ENCODE data around the gene ZNF22. TPM values are rescaled to one million over a fixed set of nuclear protein-coding genes. Genes with fewer than 3 reads are reported as not detected.
A peak's percentile ranks its signal among the peaks of the same experiment; 100 is the strongest.

ZNF22 gene
- total and polyA plus RNA-seq, 2 donors = 17.1 to 44.4 TPM

GRCh38 chr10:44977287-44978212, 23.2 kb upstream of the ZNF22 start:
- WGBS = 78% methylated on average over 25 of the region's 25 CpGs
- H3K4me1 ChIP-seq (ENCODE audit: insufficient read depth) = no peaks in the 10 kb centered on the region
- peak overlapping the region; percentile 19 for H3K27ac ChIP-seq (ENCODE audit: low read depth)
- peak overlapping the region; percentile 46 for H3K4me3 ChIP-seq (ENCODE audit: low read depth, low read length)
- H3K36me3 ChIP-seq (ENCODE audit: insufficient read depth) = no peaks in the 10 kb centered on the region
- no peak for DNase-seq (ENCODE audit: extremely low spot score)

- peak overlapping the region; percentile 55 for H3K27ac ChIP-seq (ENCODE audit: low read depth)
- H3K4me3 ChIP-seq (ENCODE audit: low read depth, low read length) = peak overlapping the region; percentile 46
- DNase-seq (ENCODE audit: extremely low spot score) = no peak
- 25% methylated on average over 4 of the region's 4 CpGs for WGBS
- no peaks in the 10 kb centered on the region for H3K4me1 ChIP-seq (ENCODE audit: insufficient read depth)
- H3K36me3 ChIP-seq (ENCODE audit: insufficient read depth) = no peaks in the 10 kb centered on the region
These were observed 22.5 kb upstream of the ZNF22 start for GRCh38 chr10:44978213-44978569.

- no peak for DNase-seq (ENCODE audit: extremely low spot score)
- H3K4me1 ChIP-seq (ENCODE audit: insufficient read depth) = no peaks in the 10 kb centered on the region
- WGBS = 24% methylated on average over 12 of the region's 12 CpGs
These were observed 22.0 kb upstream of the ZNF22 start, which contains the start of gene DEPP1 for GRCh38 chr10:44978570-44979280. Gene DEPP1, minus strand, starts transcription at chr10:44978809. Its CDS starts 779 bp downstream, at chr10:44978030.

GRCh38 chr10:44979281-44980191, 21.2 kb upstream of the ZNF22 start:
- no peaks in the 10 kb centered on the region for H3K4me1 ChIP-seq (ENCODE audit: insufficient read depth)
- no peak for DNase-seq (ENCODE audit: extremely low spot score)
- WGBS = 88% methylated on average over 13 of the region's 13 CpGs

More at GRCh38 chr10:44978570-44979280, 22.0 kb upstream of the ZNF22 start, which contains the start of gene DEPP1:
- Histone ChIP-seq H3K27ac (ENCODE audit: low read depth) (peak within 1 kb of the TSS; percentile 55), H3K36me3 (ENCODE audit: insufficient read depth) (no peaks in the 10 kb centered on the region), H3K4me3 (ENCODE audit: low read depth, low read length) (peak within 1 kb of the TSS; percentile 46)

GRCh38 chr10:44980309-44981171, 20.2 kb upstream of the ZNF22 start:
- no peak for DNase-seq (ENCODE audit: extremely low spot score)
- Histone ChIP-seq H3K4me3 (ENCODE audit: low read depth, low read length) (no peak overlapping the region), H3K4me1 (ENCODE audit: insufficient read depth) (no peaks in the 10 kb centered on the region), H3K36me3 (ENCODE audit: insufficient read depth) (no peaks in the 10 kb centered on the region), H3K27ac (ENCODE audit: low read depth) (peak overlapping the region; percentile 40)
- WGBS = 83% methylated on average over 14 of the region's 14 CpGs

More at GRCh38 chr10:44979281-44980191, 21.2 kb upstream of the ZNF22 start:
- H3K36me3 ChIP-seq (ENCODE audit: insufficient read depth) = no peaks in the 10 kb centered on the region
- H3K27ac ChIP-seq (ENCODE audit: low read depth) = peak overlapping the region; percentile 30
- H3K4me3 ChIP-seq (ENCODE audit: low read depth, low read length) = no peak overlapping the region

GRCh38 chr10:44981172-44982113, 19.3 kb upstream of the ZNF22 start:
- Histone ChIP-seq H3K4me1 (ENCODE audit: insufficient read depth) (no peaks in the 10 kb centered on the region), H3K27ac (ENCODE audit: low read depth) (peak overlapping the region; percentile 30), H3K36me3 (ENCODE audit: insufficient read depth) (no peaks in the 10 kb centered on the region), H3K4me3 (ENCODE audit: low read depth, low read length) (no peak overlapping the region)
- no peak for DNase-seq (ENCODE audit: extremely low spot score)
- WGBS = 54% methylated on average over 11 of the region's 11 CpGs

GRCh38 chr10:44982114-44982460, 18.6 kb upstream of the ZNF22 start:
- Histone ChIP-seq H3K27ac (ENCODE audit: low read depth) (no peak overlapping the region), H3K36me3 (ENCODE audit: insufficient read depth) (no peaks in the 10 kb centered on the region), H3K4me3 (ENCODE audit: low read depth, low read length) (no peak overlapping the region), H3K4me1 (ENCODE audit: insufficient read depth) (no peaks in the 10 kb centered on the region)
- DNase-seq (ENCODE audit: extremely low spot score) = no peak
- 85% methylated on average over 9 of the region's 9 CpGs for WGBS

- H3K27ac ChIP-seq (ENCODE audit: low read depth) = no peak overlapping the region
- no peaks in the 10 kb centered on the region for H3K4me1 ChIP-seq (ENCODE audit: insufficient read depth)
- no peak for DNase-seq (ENCODE audit: extremely low spot score)
- 89% methylated on average over 9 of the region's 9 CpGs for WGBS
- no peaks in the 10 kb centered on the region for H3K36me3 ChIP-seq (ENCODE audit: insufficient read depth)
- no peak overlapping the region for H3K4me3 ChIP-seq (ENCODE audit: low read depth, low read length)
These were observed 18.2 kb upstream of the ZNF22 start for GRCh38 chr10:44982496-44982895.

GRCh38 chr10:44983066-44983894, 17.4 kb upstream of the ZNF22 start:
- DNase-seq (ENCODE audit: extremely low spot score) = no peak
- Histone ChIP-seq H3K4me1 (ENCODE audit: insufficient read depth) (no peaks in the 10 kb centered on the region), H3K36me3 (ENCODE audit: insufficient read depth) (no peaks in the 10 kb centered on the region), H3K27ac (ENCODE audit: low read depth) (no peak overlapping the region), H3K4me3 (ENCODE audit: low read depth, low read length) (no peak overlapping the region)
- WGBS = 91% methylated on average over 13 of the region's 13 CpGs

GRCh38 chr10:44983895-44984278, 16.8 kb upstream of the ZNF22 start:
- Histone ChIP-seq H3K36me3 (ENCODE audit: insufficient read depth) (no peaks in the 10 kb centered on the region), H3K27ac (ENCODE audit: low read depth) (no peak overlapping the region), H3K4me1 (ENCODE audit: insufficient read depth) (no peaks in the 10 kb centered on the region), H3K4me3 (ENCODE audit: low read depth, low read length) (no peak overlapping the region)
- 88% methylated on average over 10 of the region's 10 CpGs for WGBS
- DNase-seq (ENCODE audit: extremely low spot score) = no peak

GRCh38 chr10:44984671-44985101, 16.0 kb upstream of the ZNF22 start:
- Histone ChIP-seq H3K36me3 (ENCODE audit: insufficient read depth) (no peaks in the 10 kb centered on the region), H3K4me1 (ENCODE audit: insufficient read depth) (no peaks in the 10 kb centered on the region), H3K27ac (ENCODE audit: low read depth) (no peak overlapping the region), H3K4me3 (ENCODE audit: low read depth, low read length) (no peak overlapping the region)
- WGBS = 97% methylated on average over 15 of the region's 15 CpGs
- no peak for DNase-seq (ENCODE audit: extremely low spot score)
